Fibroblast of skin of back (primary cell): ENCODE results near the gene PHACTR3.
A peak's percentile ranks its signal among the peaks of the same experiment; 100 is the strongest.
"Not testable (repeated sequence)": the region's sequence is repeated elsewhere in the genome, so short reads cannot be mapped to it uniquely, and the experiment has no call there.

Source experiments
- DNase-seq: peaks from one replicate; pipeline ENCODE4 v3.0.0-alpha.2; 2013

The PHACTR3 gene

GRCh38 chr20:59589086-59589684 is 15.2 kb upstream of the PHACTR3 start:
- no peak for DNase-seq

- DNase-seq, result no peak
Observed at GRCh38 chr20:59591061-59591460, 13.3 kb upstream of the PHACTR3 start.

- DNase-seq, result no peak
Observed at GRCh38 chr20:59596690-59597089, 7.7 kb upstream of the PHACTR3 start.

- no peak for DNase-seq
Observed at GRCh38 chr20:59597240-59597639, 7.1 kb upstream of the PHACTR3 start.

GRCh38 chr20:59598625-59599310 is 5.6 kb upstream of the PHACTR3 start:
- peak; percentile 19 for DNase-seq

GRCh38 chr20:59599941-59600340 is 4.4 kb upstream of the PHACTR3 start:
- DNase-seq, result no peak

GRCh38 chr20:59600472-59600871 is 3.9 kb upstream of the PHACTR3 start:
- DNase-seq, result no peak

- no peak for DNase-seq
Observed at GRCh38 chr20:59602546-59603080, 1.7 kb upstream of the PHACTR3 start.

- DNase-seq, result no peak
Observed at GRCh38 chr20:59603176-59603575, 1.2 kb upstream of the PHACTR3 start.

GRCh38 chr20:59604741-59605600 is 631 bp downstream of the PHACTR3 start:
- no peak for DNase-seq

- no peak for DNase-seq
Observed at GRCh38 chr20:59605601-59606364, 1.4 kb downstream of the PHACTR3 start.

GRCh38 chr20:59606566-59606965 is 2.2 kb downstream of the PHACTR3 start:
- no peak for DNase-seq

- DNase-seq, result no peak
Observed at GRCh38 chr20:59608396-59608795, 4.1 kb downstream of the PHACTR3 start.

GRCh38 chr20:59608871-59609270 is 4.5 kb downstream of the PHACTR3 start:
- DNase-seq, result no peak

- DNase-seq, result no peak
Observed at GRCh38 chr20:59611286-59611685, 6.9 kb downstream of the PHACTR3 start.

- DNase-seq, result no peak
Observed at GRCh38 chr20:59613861-59614260, 9.5 kb downstream of the PHACTR3 start.

- no peak for DNase-seq
Observed at GRCh38 chr20:59614714-59615113, 10.4 kb downstream of the PHACTR3 start.

- DNase-seq, result no peak
Observed at GRCh38 chr20:59616306-59616705, 12.0 kb downstream of the PHACTR3 start.

- DNase-seq, result no peak
Observed at GRCh38 chr20:59617221-59617620, 12.9 kb downstream of the PHACTR3 start.

- DNase-seq, result no peak
Observed at GRCh38 chr20:59618131-59618530, 13.8 kb downstream of the PHACTR3 start.

- not testable (repeated sequence) for DNase-seq
Observed at GRCh38 chr20:59618585-59618984, 14.2 kb downstream of the PHACTR3 start.

GRCh38 chr20:59620860-59621505 is 16.6 kb downstream of the PHACTR3 start:
- no peak for DNase-seq
